Heart right ventricle (tissue), 16 donors: Measurements from ENCODE around the gene SLC38A3. TPM values are rescaled to one million over a fixed set of nuclear protein-coding genes. Genes with fewer than 3 reads are reported as not detected.

Source experiments
- ATAC-seq, 8 donors: fragments of 200-7000 bp; cut with Tn5 transposase; one replicate each; pipeline ENCODE4 v1.9.1; 2020; ENCODE audit warnings: mild to moderate bottlenecking in 8 of 8, moderate library complexity in 8 of 8, moderate number of reproducible peaks in 1 of 8
- DNase-seq, 2 donors: peaks; one replicate each; pipeline ENCODE4 v3.0.0-alpha.2; 2020
- H3K27ac ChIP-seq, 10 donors: fragments of 200-600 bp; sonication (generic) in 2 of 10; one replicate each; pipeline versions ENCODE4 v1.5.0 to v1.8.0; 2020 to 2022; ENCODE audit warnings: mild to moderate bottlenecking in 3 of 10
- H3K27me3 ChIP-seq, 7 donors: fragments of 200-600 bp; one replicate each; pipeline ENCODE4 v1.8.0; 2021 to 2022; ENCODE audit warnings: mild to moderate bottlenecking in 2 of 7
- H3K36me3 ChIP-seq, 9 donors: fragments of 200-600 bp; sonication (generic) in 1 of 9; one replicate each; pipeline versions ENCODE4 v1.5.0 to v1.8.0; 2020 to 2022; ENCODE audit warnings: mild to moderate bottlenecking in 2 of 9
- H3K4me1 ChIP-seq, 9 donors: fragments of 200-600 bp; sonication (generic) in 1 of 9; one replicate each; pipeline versions ENCODE4 v1.5.0 to v1.8.0; 2020 to 2022; ENCODE audit warnings: mild to moderate bottlenecking in 4 of 9
- H3K4me3 ChIP-seq, 10 donors: fragments of 200-600 bp; sonication (generic) in 2 of 10; one replicate each; pipeline versions ENCODE4 v1.5.0 to v1.8.0; 2020 to 2022; ENCODE audit warnings: mild to moderate bottlenecking in 7 of 10, moderate library complexity in 2 of 10
- H3K9me3 ChIP-seq, 11 donors: fragments of 200-600 bp in 10 of 11; sonication (generic) in 2 of 11; one replicate each; pipeline versions ENCODE4 v1.5.0 to v1.8.0; 2013 to 2022; ENCODE audit warnings: mild to moderate bottlenecking in 2 of 11, control low read depth in 1 of 11, moderate library complexity in 1 of 11
- CTCF ChIP-seq, 9 donors: fragments of 200-600 bp; sonication (generic) in 2 of 9; IDR thresholded peaks; one replicate each; pipeline versions ENCODE4 v1.5.0 to v1.8.0; 2021 to 2022; ENCODE audit warnings: antibody characterized with exemption in 9 of 9, mild to moderate bottlenecking in 5 of 9, moderate library complexity in 1 of 9
- WGBS, 2 donors: extraction: QIAGEN DNeasy Blood & Tissue Kit; methylation state at CpG; one replicate each; pipeline ENCODE4 v1.1.7; 2013; ENCODE audit warnings: inconsistent platforms in 1 of 2; 5-methylcytosine and 5-hydroxymethylcytosine counted together
- intact Hi-C, 10 donors: fragments of 100-400 bp; cut with DNase I; formaldehyde crosslinking; loops; one replicate each; pipeline versions ENCODE4 v1.11.1 to v1.14.2; 2022
- polyA plus RNA-seq, 2 donors: library from polyadenylated mRNA; stranded (reverse); fragments of 200-250 nt; gene quantifications; one replicate each; pipeline ENCODE4 v1.2.3, GENCODE V29; 2013
- total RNA-seq, 10 donors: library from RNA; stranded (reverse); fragmentation: NEBNext Ultra II Directional in 3 of 10; extraction: Animal tissue kit (Norgen Biotek cat#: 25700) in 3 of 10; gene quantifications; one replicate each; pipeline versions ENCODE4 v1.2.1 to v1.2.4, GENCODE V29; 2021 to 2023
- donor health status: Arrhythmogenic right ventricular cardiomyopathy.
- donor health status: ischemic (EF 13 %, LVEDD 7.1; RV severe dilation, severe dysfunction).
- donor health status: healthy with polysubstance abuse.
- donor health status: DM: no; HTN: yes; CAD: no.
- donor health status: DM: no; HTN: no; CAD: no.
- donor health status: ischemic (EF 25% LVEDD 6.9; RV normal size, moderate dysfunction).
- donor health status: ischemic (EF 25% LVEDD 5.7; RV mildly dilated, moderate dysfunction).
- donor health status: healthy.
- donor health status: DM: yes; HTN: yes; CAD: no.
- donor health status: Ischemic cardiomyopathy.
- donor health status: ischemic (EF 35%, LVEDD 5.7; RV mildly dilated, moderate dysfunction).
- donor health status: nonischemic (EF 11% LVEDD 7.7; RV severe dilation, severe dysfunction).
- donor health status: DM: yes; HTN: yes; CAD: no.
- donor health status: PGD.
- donor health status: ischemic (EF 29% LVEDD 5.4; RV normal size, mild dysfunction).
- donor health status: nonischemic (EF 23%, LVEDD 6.1; RV moderate dilation, normal function).

SLC38A3 gene
- total and polyA plus RNA-seq, 12 donors, result 1.4 to 16.4 (median 11.2) TPM

DNA sequence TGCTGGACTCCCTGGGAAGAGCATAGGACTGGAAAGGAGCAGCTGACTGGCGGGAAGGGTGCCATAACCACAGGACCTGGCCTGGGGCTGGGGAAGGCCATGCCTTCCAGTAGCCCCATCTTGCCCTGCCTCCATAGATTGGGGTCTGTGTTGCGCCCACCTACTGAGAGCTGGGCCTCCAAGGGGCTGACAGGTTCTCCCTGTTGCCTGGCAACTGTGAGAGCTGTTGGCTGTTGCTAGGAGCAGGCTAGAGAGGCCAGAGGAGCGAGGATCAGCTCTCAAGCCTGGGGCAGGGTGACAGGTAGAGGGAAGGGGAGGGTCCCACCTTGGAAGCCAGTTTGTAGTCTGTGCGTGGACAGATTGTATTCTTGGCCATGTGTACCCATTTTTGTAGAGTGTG lies 28.1 kb downstream of the SLC38A3 start:
- 64 to 91% methylated on average over 4 of the region's 4 CpGs for WGBS, 2 donors
- no peak for ATAC-seq
- no peak for DNase-seq
- TF ChIP-seq CTCF (IDR thresholded peaks at IDR 0.05), result no peak
- Histone ChIP-seq H3K4me3 (no peak overlapping the region), H3K36me3 (peaks cover 0 to 2% (median 0%) of the 10 kb centered on the region in 9 donors), H3K4me1 (peaks cover 1 to 51% (median 18%) of the 10 kb centered on the region in 9 donors), H3K27me3 (no peaks in the 10 kb centered on the region), H3K27ac (no peak overlapping the region), H3K9me3 (no peaks in the 10 kb centered on the region)
- intact Hi-C loops, result no loop called here

- TF ChIP-seq CTCF (IDR thresholded peaks at IDR 0.05), result no peak
- H3K27ac ChIP-seq, result peak within 1 kb of the TSS; percentile 86 to 100 (median 94)
- no peaks in the 10 kb centered on the region for H3K9me3 ChIP-seq
- WGBS, 2 donors, result 1% methylated on average over 68 to 75 of the region's 75 CpGs
- peak within 1 kb of the TSS; percentile 67 to 98 (median 90) for H3K4me3 ChIP-seq
- peaks cover 0 to 22% (median 0%) of the 10 kb centered on the region in 9 donors for H3K36me3 ChIP-seq
- DNase-seq (peak; percentile 98 to 99), ATAC-seq (peak; percentile 91 to 95 (median 92))
- H3K27me3 ChIP-seq, result no peaks in the 10 kb centered on the region
- intact Hi-C loops, result loop anchor here in 1 of 10 donors (5.0 kb wide), 1 partner anchor 86 kb away; the partner anchor contains the start of gene HYAL2
- peaks cover 20 to 51% (median 40%) of the 10 kb centered on the region in 9 donors for H3K4me1 ChIP-seq
Measured at GRCh38 chr3:50235716-50236483, 30.8 kb downstream of the SLC38A3 start, which contains the start of gene GNAI2. GNAI2 (plus strand) TSS chr3:50236204; CDS start chr3:50236336, 132 bp downstream.

GRCh38 chr3:50236484-50237132 lies 31.5 kb downstream of the SLC38A3 start:
- 1% methylated on average over 13 of the region's 13 CpGs for WGBS, 2 donors
- TF ChIP-seq CTCF (IDR thresholded peaks at IDR 0.05), result no peak
- Histone ChIP-seq H3K27ac (peak overlapping the region; percentile 86 to 100 (median 94)), H3K4me1 (peaks cover 27 to 58% (median 47%) of the 10 kb centered on the region in 9 donors), H3K36me3 (peaks cover 0 to 26% (median 0%) of the 10 kb centered on the region in 9 donors), H3K4me3 (peak overlapping the region; percentile 67 to 98 (median 90)), H3K27me3 (no peaks in the 10 kb centered on the region), H3K9me3 (no peaks in the 10 kb centered on the region)
- intact Hi-C loops, result loop anchor here in 1 of 10 donors (5.0 kb wide), 1 partner anchor 86 kb away; the partner anchor contains the start of gene HYAL2
- DNase-seq (no peak), ATAC-seq (no peak)

- Histone ChIP-seq H3K36me3 (peaks cover 0 to 29% (median 0%) of the 10 kb centered on the region in 9 donors), H3K27me3 (no peaks in the 10 kb centered on the region), H3K27ac (peak overlapping the region; percentile 86 to 100 (median 94)), H3K4me3 (peak overlapping the region; percentile 67 to 98 (median 90)), H3K4me1 (peaks cover 31 to 64% (median 53%) of the 10 kb centered on the region in 9 donors), H3K9me3 (no peaks in the 10 kb centered on the region)
- peak in 1 of 8 donors; percentile 12 for ATAC-seq
- 3 to 7% methylated on average over 7 of the region's 7 CpGs for WGBS, 2 donors
- no peak for TF ChIP-seq CTCF (IDR thresholded peaks at IDR 0.05)
- intact Hi-C loops, result loop anchor here in 1 of 10 donors (5.0 kb wide), 1 partner anchor 85 kb away; the partner anchor contains the start of gene HYAL2
- peak in 1 of 2 donors; percentile 50 for DNase-seq
Measured at GRCh38 chr3:50237133-50237651, 32.1 kb downstream of the SLC38A3 start.
